Measurements from ENCODE around the gene EFCC1. TPM values are rescaled to one million over a fixed set of nuclear protein-coding genes. Genes with fewer than 3 reads are reported as not detected.

The EFCC1 gene
- total and polyA plus RNA-seq, 2 of the 13 experiments (the other 11 are each of a cell fraction or from before 2014, with no cell fraction given): not detected

DNA sequence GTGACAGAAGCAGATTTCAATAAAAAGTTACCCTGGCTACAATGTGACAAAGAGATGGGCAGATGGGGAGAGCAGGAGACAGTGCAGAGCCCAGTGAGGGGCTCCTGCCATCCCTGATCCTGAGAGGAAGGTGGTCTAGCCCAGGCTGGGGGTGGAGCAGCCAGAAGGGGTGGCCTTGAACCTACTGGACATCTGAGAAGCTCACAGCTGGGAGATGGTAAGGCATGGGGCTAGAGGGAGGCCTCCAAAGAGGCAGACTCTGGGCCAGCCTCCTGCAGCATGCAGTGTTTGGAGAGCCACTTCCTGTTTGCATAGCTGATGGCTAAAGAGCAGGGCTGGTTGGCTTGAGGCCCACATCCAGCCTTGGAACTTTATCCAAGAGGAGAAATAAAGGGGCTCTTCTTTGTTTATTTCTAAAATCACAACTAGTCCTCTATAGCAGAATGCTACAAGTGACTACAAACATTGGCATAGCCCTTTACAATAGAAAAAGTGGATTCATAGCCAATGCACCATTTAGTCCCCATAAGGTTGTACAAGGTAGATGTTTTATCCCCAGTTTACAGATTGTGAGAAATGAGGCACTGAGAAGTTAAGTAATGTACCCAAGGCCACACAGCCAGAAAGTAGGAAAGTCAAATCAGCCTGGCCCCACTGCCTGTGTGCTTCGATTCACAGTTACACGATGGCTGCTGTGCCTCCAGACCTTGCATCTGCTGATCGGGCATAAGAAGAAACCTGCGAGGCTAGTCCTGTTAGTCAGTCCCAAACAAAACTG is 4.6 kb downstream of the EFCC1 start:
- peak; percentile 34 for DNase-seq (ENCODE audit: low spot score)
- peaks cover 4 to 55% of the 10 kb centered on the region in 2 experiments for H3K27me3 ChIP-seq (ENCODE audit: control insufficient read depth in 1 of 2, insufficient read depth in 2 of 2, low read length in 2 of 2)
- in situ Hi-C loops (cut with HindIII; ENCODE audit: extremely low pct_ligation_motif_present, low pct_unique_long_range_greater_than_20kb): no loop called here
- peak; percentile 70 for ATAC-seq
- no peaks in the 10 kb centered on the region for H3K79me2 ChIP-seq (ENCODE audit: insufficient read depth, low read length)
- no TSS peak for BruUV-seq (replicated peaks)
- POLR2A ChIA-PET: no interaction called here
- peak; percentile 50 for FAIRE-seq
- no peaks in the 10 kb centered on the region for H4K20me1 ChIP-seq (ENCODE audit: insufficient read depth, low read length)
- no peak overlapping the region for H3K9ac ChIP-seq (ENCODE audit: insufficient read depth, low read depth, low read length)
- no peaks in the 10 kb centered on the region for H3K9me3 ChIP-seq (ENCODE audit: low read length)
- H3K27ac ChIP-seq (ENCODE audit: extremely low read length, insufficient read depth, low read length): no peak overlapping the region
- H3K4me1 ChIP-seq (ENCODE audit: insufficient read depth, low read length): peaks cover 41% of the 10 kb centered on the region
- H3K36me3 ChIP-seq (replicated peaks in 1 of 2; ENCODE audit: control insufficient read depth in 1 of 2, insufficient read depth in 2 of 2, low read length in 2 of 2): no peaks in the 10 kb centered on the region
- CTCF ChIA-PET (ENCODE audit: low intra/inter-chr PET ratio, low total read pairs): no interaction called here
- WGBS (ENCODE audit: low lambda C conversion rate): 47% methylated on average over 4 of the region's 4 CpGs
- intact Hi-C loops (cut with micrococcal nuclease; ENCODE audit: unreplicated experiment): no loop called here
- H3K4me2 ChIP-seq (ENCODE audit: low read depth, low read length): peak overlapping the region; percentile 53
- H2AFZ ChIP-seq (ENCODE audit: low read length): no peak overlapping the region
- no peak overlapping the region for H3K4me3 ChIP-seq (replicated peaks in 1 of 3; ENCODE audit: insufficient read depth in 1 of 3, low read depth in 2 of 3, low read length in 3 of 3)
- peak; percentile 55; the same call in 1 of the 2 replicates for TF ChIP-seq SOX5 (CRISPR knock-in tag; IDR thresholded peaks at IDR 0.05; ENCODE audit: borderline replicate concordance)
- TF ChIP-seq SALL1 (CRISPR knock-in tag; IDR thresholded peaks at IDR 0.05): peak; percentile 63
- no peak for TF ChIP-seq MIXL1 (CRISPR knock-in tag; IDR thresholded peaks at IDR 0.05)
- TF ChIP-seq NRL (CRISPR knock-in tag; IDR thresholded peaks at IDR 0.05; ENCODE audit: borderline replicate concordance): no peak
- TF ChIP-seq ZNF17 (CRISPR knock-in tag; IDR thresholded peaks at IDR 0.05): no peak
- no peak for TF ChIP-seq NCOR1 (IDR thresholded peaks at IDR 0.05; ENCODE audit: borderline replicate concordance, low read length)
- peak; percentile 72 for TF ChIP-seq PAXIP1 (CRISPR knock-in tag; conservative IDR thresholded peaks at IDR 0.05)
- 0 out of 2 replicates have a peak, but pooled peaks have one; percentile 19 for TF ChIP-seq SMAD3 (CRISPR knock-in tag; IDR thresholded peaks at IDR 0.05)
- no peak for TF ChIP-seq KDM6A (CRISPR knock-in tag; IDR thresholded peaks at IDR 0.05; ENCODE audit: low read depth)
- TF ChIP-seq ELF4 (CRISPR knock-in tag; IDR thresholded peaks at IDR 0.05; ENCODE audit: borderline replicate concordance): 0 out of 2 replicates have a peak, but pooled peaks have one; percentile 42
- TF ChIP-seq ATAD3A (CRISPR knock-in tag; IDR thresholded peaks at IDR 0.05): no peak
- TF ChIP-seq, protein P1, sequence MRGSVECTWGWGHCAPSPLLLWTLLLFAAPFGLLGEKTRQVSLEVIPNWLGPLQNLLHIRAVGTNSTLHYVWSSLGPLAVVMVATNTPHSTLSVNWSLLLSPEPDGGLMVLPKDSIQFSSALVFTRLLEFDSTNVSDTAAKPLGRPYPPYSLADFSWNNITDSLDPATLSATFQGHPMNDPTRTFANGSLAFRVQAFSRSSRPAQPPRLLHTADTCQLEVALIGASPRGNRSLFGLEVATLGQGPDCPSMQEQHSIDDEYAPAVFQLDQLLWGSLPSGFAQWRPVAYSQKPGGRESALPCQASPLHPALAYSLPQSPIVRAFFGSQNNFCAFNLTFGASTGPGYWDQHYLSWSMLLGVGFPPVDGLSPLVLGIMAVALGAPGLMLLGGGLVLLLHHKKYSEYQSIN (CRISPR knock-in tag; IDR thresholded peaks at IDR 0.05; ENCODE audit: borderline replicate concordance): no peak
- 0 out of 2 replicates have a peak, but pooled peaks have one; percentile 33 for TF ChIP-seq ZNF710 (CRISPR knock-in tag; IDR thresholded peaks at IDR 0.05; ENCODE audit: borderline replicate concordance)
- TF ChIP-seq FOXM1 (CRISPR knock-in tag; IDR thresholded peaks at IDR 0.05): no peak
- TF ChIP-seq CBX1 (IDR thresholded peaks at IDR 0.05; ENCODE audit: low read depth): no peak

All from HepG2 (cell line).